GM12891 (cell line): ENCODE data around the gene TNFRSF4.

Source experiments
- PAX5 ChIP-seq: IDR thresholded peaks from 2 replicates; pipeline ENCODE4 v1.6.1; 2011; ENCODE audit warnings: low read length, moderate library complexity, mild to moderate bottlenecking; ENCODE audit not compliant: insufficient read depth, severe bottlenecking
- POLR2A ChIP-seq: IDR thresholded peaks from 2 replicates; pipeline ENCODE4 v1.6.1; 2011; ENCODE audit warnings: low read depth, low read length, control low read depth
- POLR2AphosphoS5 ChIP-seq: IDR thresholded peaks from 2 replicates; pipeline ENCODE4 v1.6.1; 2011; ENCODE audit warnings: low read depth, low read length, control low read depth
- SPI1 ChIP-seq: IDR thresholded peaks from 2 replicates; pipeline ENCODE4 v1.6.1; 2011; ENCODE audit warnings: low read depth, low read length, control low read depth
- TAF1 ChIP-seq: IDR thresholded peaks from 2 replicates; pipeline ENCODE4 v1.6.1; 2011; ENCODE audit warnings: low read depth, low read length, control low read depth

DNA sequence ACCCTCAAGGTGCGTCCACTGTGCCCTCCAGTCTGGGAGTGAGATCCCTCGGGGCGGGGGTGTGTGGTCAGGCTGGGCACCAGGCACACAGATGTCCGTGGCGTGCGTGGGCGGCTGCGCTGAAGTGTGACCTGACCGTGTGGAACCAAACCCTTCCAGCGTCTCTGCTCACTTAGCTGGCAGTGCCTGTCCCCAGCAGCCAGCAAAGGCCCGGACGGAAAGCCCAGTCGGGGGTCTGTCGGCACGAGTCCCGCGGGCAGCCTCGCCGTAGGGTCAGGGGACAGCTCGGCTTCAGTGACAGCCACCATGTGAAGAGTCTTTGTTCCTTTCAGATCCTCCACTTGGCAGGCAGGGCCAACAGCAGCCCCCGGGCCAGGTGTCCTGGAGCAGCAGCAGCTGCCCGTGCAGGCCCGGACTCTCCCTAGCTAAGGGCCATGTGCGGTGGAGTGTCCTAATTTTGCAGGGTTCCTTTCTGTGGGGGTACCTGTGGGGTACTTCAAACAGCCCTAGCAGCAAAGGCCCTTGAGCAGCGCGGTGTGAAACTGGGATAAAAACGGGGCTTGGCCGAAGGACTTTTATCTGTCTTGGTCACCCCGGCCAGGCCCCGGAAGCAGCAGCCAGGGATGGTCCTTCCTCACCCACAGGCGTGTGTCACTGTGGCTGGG, 28.7 kb downstream of the TNFRSF4 start:
- TF ChIP-seq POLR2AphosphoS5: no peak
- TF ChIP-seq TAF1: no peak
- no peak for TF ChIP-seq POLR2A
- TF ChIP-seq PAX5: no peak
- TF ChIP-seq SPI1: no peak
